Subcutaneous adipose tissue (tissue), 4 donors: Measurements from ENCODE around the gene LRATD1. TPM values are rescaled to one million over a fixed set of nuclear protein-coding genes. Genes with fewer than 3 reads are reported as not detected.

ENCODE experiments used
- CTCF ChIP-seq: fragments of 450-650 bp; IDR thresholded peaks from one replicate; pipeline ENCODE4 v1.5.1; 2016; ENCODE audit warnings: low read depth, mild to moderate bottlenecking, control low read depth, antibody characterized with exemption, moderate library complexity
- total RNA-seq, 4 donors: library from RNA; depleted of rRNA; stranded (reverse); fragments of >200 nt; gene quantifications; one replicate each; pipeline ENCODE4 v1.1.0, GENCODE V29; 2016

The LRATD1 gene
- total RNA-seq, 4 donors from 2014 or later: 0.44 to 1.5 (median 1.2) TPM

GRCh38 chr2:14678761-14679160 is 46.2 kb downstream of the LRATD1 start:
- TF ChIP-seq CTCF: no peak

- TF ChIP-seq CTCF: no peak
Measured at GRCh38 chr2:14681608-14682007, 49.1 kb downstream of the LRATD1 start.
